Ecto neural progenitor cell (in vitro differentiated cells): ENCODE data around the gene LZTR1.
"Not testable (repeated sequence)": the region's sequence is repeated elsewhere in the genome, so short reads cannot be mapped to it uniquely, and the experiment has no call there.

ENCODE experiments used
- DNase-seq: peaks from one replicate; pipeline ENCODE4 v3.0.0-alpha.2; 2018; ENCODE audit warnings: low spot score

The LZTR1 gene

GRCh38 chr22:21033895-21034294 lies 51.8 kb downstream of the LZTR1 start:
- DNase-seq: no peak

GRCh38 chr22:21034989-21035388 lies 52.9 kb downstream of the LZTR1 start:
- DNase-seq: no peak

GRCh38 chr22:21038405-21038804 lies 56.3 kb downstream of the LZTR1 start:
- DNase-seq: no peak

- not testable (repeated sequence) for DNase-seq
These were observed 57.1 kb downstream of the LZTR1 start for GRCh38 chr22:21039158-21039557.

- DNase-seq: no peak
These were observed 59.8 kb downstream of the LZTR1 start for GRCh38 chr22:21041937-21042336.

- no peak for DNase-seq
These were observed 61.1 kb downstream of the LZTR1 start for GRCh38 chr22:21042978-21043859.

- peak; percentile 42 for DNase-seq
These were observed 61.9 kb downstream of the LZTR1 start for GRCh38 chr22:21043860-21044535.

- DNase-seq: no peak
These were observed 63.0 kb downstream of the LZTR1 start for GRCh38 chr22:21044931-21045584.

GRCh38 chr22:21045585-21046294 lies 63.6 kb downstream of the LZTR1 start, which contains the start of gene LRRC74B:
Gene LRRC74B (plus strand): TSS chr22:21045946. CDS start chr22:21045987, 41 bp downstream.
- DNase-seq: peak; percentile 99

- no peak for DNase-seq
These were observed 65.1 kb downstream of the LZTR1 start for GRCh38 chr22:21047035-21047661.

GRCh38 chr22:21047730-21048129 lies 65.6 kb downstream of the LZTR1 start:
- DNase-seq: no peak

- DNase-seq: not testable (repeated sequence)
These were observed 66.4 kb downstream of the LZTR1 start for GRCh38 chr22:21048448-21048847.
